ENCODE results near the gene ZNF681.
"Not testable (repeated sequence)": the region's sequence is repeated elsewhere in the genome, so short reads cannot be mapped to it uniquely, and the experiment has no call there.

GRCh38 chr19:23743633-23744232 is 15.0 kb downstream of the ZNF681 start:
- TF ChIP-seq, protein P1, sequence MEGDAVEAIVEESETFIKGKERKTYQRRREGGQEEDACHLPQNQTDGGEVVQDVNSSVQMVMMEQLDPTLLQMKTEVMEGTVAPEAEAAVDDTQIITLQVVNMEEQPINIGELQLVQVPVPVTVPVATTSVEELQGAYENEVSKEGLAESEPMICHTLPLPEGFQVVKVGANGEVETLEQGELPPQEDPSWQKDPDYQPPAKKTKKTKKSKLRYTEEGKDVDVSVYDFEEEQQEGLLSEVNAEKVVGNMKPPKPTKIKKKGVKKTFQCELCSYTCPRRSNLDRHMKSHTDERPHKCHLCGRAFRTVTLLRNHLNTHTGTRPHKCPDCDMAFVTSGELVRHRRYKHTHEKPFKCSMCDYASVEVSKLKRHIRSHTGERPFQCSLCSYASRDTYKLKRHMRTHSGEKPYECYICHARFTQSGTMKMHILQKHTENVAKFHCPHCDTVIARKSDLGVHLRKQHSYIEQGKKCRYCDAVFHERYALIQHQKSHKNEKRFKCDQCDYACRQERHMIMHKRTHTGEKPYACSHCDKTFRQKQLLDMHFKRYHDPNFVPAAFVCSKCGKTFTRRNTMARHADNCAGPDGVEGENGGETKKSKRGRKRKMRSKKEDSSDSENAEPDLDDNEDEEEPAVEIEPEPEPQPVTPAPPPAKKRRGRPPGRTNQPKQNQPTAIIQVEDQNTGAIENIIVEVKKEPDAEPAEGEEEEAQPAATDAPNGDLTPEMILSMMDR (IDR thresholded peaks at IDR 0.05; ENCODE audit: borderline replicate concordance, extremely low read depth, low read length, poor library complexity, severe bottlenecking) = not testable (repeated sequence)
- not testable (repeated sequence) for TF ChIP-seq EZH2 (IDR thresholded peaks at IDR 0.05; ENCODE audit: borderline replicate concordance, low read depth, low read length, severe bottlenecking)

All from DND-41 (cell line).